Measurements from ENCODE around the gene RHPN2.

DNA sequence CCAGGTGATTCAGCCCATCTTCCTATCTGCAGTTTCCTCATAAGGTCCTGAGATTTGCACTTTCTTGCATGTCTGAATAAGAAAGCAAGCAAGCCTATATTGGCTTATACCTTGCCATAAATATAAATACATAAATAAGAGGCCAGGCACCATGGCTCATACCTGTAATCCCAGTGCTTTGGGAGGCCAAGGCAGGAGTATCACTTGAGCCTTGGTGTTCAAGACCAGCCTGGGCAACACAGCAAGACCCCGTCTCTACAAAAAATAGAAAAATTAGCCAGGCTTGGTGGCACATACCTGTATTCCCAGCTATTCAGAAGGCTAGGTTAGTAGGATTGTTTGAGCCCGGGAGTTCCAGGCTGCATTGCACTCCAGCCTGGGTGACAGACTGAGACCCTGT, 10.8 kb upstream of the RHPN2 start:
- TF ChIP-seq, protein P1, sequence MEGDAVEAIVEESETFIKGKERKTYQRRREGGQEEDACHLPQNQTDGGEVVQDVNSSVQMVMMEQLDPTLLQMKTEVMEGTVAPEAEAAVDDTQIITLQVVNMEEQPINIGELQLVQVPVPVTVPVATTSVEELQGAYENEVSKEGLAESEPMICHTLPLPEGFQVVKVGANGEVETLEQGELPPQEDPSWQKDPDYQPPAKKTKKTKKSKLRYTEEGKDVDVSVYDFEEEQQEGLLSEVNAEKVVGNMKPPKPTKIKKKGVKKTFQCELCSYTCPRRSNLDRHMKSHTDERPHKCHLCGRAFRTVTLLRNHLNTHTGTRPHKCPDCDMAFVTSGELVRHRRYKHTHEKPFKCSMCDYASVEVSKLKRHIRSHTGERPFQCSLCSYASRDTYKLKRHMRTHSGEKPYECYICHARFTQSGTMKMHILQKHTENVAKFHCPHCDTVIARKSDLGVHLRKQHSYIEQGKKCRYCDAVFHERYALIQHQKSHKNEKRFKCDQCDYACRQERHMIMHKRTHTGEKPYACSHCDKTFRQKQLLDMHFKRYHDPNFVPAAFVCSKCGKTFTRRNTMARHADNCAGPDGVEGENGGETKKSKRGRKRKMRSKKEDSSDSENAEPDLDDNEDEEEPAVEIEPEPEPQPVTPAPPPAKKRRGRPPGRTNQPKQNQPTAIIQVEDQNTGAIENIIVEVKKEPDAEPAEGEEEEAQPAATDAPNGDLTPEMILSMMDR (IDR thresholded peaks at IDR 0.05) = no peak
- no peak for TF ChIP-seq POLR2A (IDR thresholded peaks at IDR 0.05)

All from esophagus squamous epithelium (tissue), 4 donors.